ENCODE results near the gene AFAP1L2.

The AFAP1L2 gene, protein sequence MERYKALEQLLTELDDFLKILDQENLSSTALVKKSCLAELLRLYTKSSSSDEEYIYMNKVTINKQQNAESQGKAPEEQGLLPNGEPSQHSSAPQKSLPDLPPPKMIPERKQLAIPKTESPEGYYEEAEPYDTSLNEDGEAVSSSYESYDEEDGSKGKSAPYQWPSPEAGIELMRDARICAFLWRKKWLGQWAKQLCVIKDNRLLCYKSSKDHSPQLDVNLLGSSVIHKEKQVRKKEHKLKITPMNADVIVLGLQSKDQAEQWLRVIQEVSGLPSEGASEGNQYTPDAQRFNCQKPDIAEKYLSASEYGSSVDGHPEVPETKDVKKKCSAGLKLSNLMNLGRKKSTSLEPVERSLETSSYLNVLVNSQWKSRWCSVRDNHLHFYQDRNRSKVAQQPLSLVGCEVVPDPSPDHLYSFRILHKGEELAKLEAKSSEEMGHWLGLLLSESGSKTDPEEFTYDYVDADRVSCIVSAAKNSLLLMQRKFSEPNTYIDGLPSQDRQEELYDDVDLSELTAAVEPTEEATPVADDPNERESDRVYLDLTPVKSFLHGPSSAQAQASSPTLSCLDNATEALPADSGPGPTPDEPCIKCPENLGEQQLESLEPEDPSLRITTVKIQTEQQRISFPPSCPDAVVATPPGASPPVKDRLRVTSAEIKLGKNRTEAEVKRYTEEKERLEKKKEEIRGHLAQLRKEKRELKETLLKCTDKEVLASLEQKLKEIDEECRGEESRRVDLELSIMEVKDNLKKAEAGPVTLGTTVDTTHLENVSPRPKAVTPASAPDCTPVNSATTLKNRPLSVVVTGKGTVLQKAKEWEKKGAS

DNA sequence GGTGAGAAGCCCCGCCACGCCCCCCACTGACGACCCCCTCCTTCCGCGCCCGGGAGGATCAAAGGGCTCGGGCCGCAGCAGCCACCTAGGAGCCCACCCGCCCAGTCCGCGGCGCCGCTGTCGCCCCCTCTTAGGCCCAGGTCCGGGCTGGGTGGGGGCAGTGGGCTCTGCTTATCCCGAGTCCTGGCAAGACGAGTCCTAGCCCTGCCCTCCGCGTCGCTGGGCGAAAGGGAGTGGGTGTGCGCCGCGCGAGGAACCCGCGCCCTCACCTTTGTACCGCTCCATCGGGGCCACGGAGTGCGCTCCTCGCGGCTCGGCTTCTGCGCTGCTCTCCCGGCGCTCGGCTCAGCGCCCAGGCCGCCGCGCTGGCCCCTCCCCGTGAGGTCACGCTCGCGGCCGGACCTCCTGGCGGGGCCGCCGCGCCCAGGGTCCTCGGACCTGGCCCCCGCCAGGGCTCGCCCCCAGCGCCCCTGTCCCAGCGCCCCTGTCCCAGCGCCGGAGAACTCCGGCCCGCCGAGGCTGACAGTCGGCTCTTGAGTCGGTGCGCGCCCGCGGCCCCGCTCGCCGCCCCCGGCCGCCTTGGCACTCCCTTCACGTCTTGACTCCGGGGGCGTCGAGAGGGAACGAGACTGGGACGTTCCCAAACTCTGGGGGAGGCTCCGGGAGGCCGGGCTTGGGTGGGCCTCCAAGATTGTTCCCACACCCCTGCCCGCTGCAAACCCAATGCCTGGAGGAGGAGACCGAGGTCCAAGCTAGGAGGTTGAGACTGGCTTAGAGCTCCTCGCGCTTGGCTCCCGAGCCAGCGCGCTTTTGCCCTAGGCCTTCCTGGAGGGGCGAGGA lies at the start of gene AFAP1L2:
TSS of gene AFAP1L2 (minus strand) at position 332 of the 840 bp plus-strand sequence. CDS start at position 285, 47 bp downstream.
- DNase-seq: no peak

- no peak for DNase-seq
Measured at GRCh38 chr10:114453576-114453975, 49.3 kb upstream of the AFAP1L2 start.

GRCh38 chr10:114448897-114449296 lies 44.6 kb upstream of the AFAP1L2 start:
- no peak for DNase-seq

- DNase-seq: no peak
Measured at GRCh38 chr10:114445332-114445731, 41.0 kb upstream of the AFAP1L2 start.

DNA sequence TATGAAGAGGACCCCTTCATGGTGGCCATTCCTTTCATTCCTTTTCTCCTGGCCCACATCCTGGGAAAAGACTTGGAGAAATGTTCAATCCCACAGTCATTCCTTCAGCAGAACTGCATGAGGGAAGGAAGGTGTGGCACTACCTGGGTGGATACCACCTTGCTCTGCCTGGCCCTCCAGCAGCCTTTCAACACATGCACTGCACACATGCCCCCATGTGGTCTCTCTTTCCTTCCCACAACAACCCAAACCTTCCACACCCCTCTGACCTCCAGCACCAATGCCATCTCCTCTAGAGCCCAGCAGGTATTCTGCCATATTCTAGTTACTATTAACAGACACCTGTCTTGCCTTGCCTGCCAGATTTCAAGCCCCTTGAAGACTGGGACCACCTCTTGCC lies 40.5 kb upstream of the AFAP1L2 start:
- no peak for DNase-seq

GRCh38 chr10:114442091-114442630 lies 37.9 kb upstream of the AFAP1L2 start:
- DNase-seq: no peak

GRCh38 chr10:114441107-114441506 lies 36.8 kb upstream of the AFAP1L2 start:
- no peak for DNase-seq

DNA sequence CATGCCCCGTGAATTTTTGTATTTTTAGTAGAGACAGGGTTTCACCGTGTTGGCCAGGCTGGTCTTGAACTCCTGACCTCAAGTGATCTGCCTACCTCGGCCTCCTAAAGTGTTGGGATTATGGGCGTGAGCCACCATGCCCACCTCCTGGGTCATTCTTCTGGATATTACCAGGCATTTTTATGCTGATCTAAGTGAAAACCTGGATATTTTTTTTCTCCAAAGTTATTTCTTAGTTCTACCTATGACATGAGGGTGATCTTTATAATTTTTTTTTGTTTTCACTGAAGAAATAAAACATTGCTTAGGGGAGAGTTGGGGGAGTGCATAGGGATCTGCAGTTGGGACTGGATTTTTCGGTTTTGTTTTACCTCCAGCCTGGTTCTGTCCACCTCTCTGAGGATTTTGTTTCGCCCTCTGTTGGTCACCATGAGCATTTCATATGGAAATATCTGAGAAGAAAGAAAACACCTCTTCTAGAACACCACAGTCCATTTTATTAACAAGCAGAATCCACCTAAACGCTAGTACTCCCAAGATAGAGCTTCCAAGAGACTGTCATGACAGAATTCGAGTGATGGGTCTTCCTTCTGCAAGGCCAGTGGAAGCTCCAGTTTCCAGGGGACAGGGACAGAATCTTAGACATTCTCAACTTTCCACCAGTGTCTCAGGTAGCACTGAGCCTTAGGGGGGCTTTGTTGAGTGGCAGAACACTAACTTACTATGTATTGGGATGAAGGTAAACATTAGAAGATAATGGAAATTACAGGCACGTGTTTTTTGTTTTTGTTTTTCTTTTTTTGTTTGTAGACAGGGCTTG lies 33.4 kb upstream of the AFAP1L2 start:
- no peak for DNase-seq

DNA sequence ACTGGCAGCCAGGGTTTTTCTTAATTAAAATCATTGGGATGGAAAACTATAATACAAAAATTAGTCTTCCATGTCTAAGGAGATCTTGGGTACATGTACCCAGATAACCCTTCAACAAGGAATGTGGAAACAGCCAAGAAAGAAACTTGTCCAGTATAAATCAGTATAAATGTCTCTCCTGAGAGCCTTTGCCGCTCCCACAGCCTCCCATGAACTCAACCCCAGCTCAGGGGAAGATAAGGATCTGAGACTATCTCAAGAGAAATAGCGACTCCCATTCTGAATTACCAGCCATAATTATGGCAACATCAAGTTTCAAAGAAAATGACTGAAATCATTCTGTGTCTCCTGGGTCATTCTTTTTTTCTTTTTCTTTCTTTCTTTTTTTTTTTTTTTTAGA lies 32.6 kb upstream of the AFAP1L2 start:
- DNase-seq: no peak

DNA sequence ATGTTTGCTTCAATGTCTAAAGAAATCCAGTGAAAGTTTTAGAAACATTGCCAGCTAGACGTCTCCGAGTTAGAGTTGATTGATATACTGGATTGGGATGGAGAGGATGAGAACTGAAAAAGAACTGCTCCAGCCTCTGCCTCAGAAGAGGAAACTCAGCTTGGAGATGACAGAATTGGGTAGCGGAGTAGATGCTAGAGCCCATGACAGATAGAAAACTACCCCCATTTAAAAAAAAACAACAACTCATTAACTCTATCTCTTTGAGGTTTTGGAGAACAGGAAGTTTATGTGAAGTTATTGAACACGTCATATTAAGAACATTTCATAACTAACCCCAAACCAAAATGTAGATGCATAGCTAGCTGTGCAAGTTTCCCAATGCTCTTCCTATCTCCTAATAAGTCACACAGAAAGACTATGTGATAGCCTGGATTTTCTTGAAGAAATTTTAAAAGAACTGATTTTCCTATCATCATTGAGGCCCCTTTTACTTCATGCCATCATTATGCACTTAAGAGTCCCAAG lies 28.3 kb upstream of the AFAP1L2 start:
- no peak for DNase-seq

DNA sequence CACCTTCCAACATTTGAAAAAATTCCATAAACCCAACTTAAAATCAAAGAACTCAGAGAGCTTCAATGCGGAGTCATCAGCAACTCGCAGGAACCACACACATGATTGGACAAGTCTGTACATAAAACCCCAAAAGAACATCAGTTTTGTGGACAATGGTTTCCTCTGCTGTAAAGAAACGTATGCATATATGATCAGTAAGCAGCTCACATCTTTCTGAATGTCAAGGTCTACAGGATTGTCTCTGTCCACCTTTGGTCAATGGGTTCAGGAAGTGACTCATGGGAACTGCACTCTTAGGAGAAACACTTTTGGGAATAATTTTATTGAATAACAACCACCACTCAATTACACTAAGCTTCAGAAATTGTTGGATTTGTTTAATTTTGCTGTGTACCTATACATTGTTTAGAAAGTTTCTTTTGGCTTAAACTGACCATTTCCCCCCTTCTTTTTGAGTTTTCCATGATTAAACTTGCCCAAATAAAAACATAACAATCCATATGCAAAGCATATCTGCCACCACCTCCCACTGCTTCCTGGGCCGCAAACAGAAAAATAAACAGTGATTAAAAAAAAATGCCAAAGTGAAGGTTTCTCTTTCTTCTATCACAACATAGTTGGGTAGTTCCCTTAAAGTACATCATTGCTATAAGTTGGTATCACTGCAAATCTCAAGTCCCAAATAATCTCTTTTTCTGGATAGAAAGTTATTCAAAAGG lies 27.3 kb upstream of the AFAP1L2 start:
- DNase-seq: no peak

GRCh38 chr10:114430688-114431413 lies 26.5 kb upstream of the AFAP1L2 start:
- DNase-seq: no peak

DNA sequence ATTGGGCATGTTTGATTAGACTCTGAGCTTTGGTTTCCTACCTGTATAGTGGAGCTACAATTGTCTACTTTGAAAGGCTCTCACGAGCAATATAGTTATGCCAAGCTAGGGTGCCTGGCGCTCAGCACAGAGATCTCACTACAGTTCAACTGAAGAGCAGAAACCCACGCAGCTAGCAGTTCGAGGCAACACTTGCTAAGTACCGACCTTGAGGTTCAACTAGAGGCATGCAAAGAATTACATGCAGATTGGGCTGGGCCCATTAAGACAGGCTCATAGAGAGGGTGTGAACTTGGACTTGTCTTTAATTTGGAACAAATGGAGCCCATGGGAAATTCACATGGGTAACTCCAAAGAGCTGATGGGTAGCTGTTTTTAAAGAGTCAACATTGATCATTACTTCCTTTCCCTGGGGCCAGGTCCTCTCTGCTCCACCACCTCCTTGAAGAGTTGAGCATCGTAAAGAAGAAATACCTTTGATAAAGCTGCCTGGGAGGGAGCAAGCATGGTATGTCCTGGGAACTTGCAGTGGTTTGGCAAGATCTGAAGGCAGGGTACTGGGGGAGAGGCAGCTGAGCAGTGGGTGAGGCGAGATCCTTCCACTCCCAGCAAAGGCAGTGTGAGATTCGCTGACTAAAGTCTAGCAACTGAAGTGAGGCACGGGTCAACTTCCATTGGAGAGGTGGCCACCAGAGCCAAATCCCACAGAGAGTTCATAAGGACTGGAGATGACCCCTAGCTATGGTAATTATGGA lies 25.5 kb upstream of the AFAP1L2 start:
- no peak for DNase-seq

DNA sequence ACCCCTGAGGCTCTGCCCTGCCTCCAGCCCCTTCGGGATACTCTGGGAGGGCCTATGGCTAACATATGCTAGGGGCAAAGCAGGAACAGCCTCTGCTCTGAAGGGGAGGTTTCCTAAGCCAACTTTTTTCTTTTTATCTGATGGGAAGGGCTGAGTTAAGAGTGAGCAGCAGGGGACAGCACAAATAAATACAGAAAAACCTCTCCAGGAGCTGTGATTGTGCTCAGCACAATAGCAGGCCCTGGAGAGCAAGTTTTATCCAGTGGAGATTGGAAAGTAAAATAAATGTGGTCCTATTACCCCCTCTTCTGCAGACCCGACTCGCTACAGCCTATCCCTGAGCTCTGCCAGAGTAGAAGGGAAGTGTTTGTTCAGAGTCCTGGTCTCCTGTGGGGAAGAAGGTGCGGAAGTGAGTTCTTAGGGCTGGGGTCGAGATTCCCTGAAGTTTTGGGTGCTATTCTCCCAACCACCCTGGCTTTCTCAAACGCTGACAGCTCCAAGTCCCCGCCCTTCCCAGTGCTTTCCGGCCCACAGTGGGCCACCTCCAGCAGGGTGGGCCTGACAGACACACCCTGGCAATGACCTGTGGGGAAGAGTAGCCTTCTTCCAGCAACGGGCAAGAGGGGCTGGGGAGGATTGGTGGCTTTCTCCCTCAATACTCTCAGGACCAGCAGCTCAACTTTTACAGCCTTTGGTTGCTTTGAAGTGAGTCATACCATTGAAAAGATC lies 23.0 kb upstream of the AFAP1L2 start:
- DNase-seq: no peak

DNA sequence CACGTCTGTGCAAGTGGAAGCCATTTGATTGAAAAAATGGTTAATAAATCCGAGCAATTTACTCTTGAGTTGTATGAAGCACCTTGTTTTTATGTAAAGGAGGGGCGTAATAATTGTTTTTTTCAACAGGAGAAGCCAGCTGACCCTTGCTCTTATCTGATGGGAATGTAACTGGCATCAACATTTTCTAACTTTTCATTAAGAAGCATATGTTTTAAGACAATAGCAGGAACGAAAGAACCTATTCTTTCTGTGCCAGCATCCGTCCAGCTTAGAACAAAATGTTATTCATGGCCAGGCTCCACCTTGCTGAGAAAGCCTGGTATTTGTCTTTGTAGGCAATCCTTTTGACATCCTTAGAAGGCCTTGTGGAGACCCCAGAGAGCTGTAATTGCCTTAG lies 22.2 kb upstream of the AFAP1L2 start:
- no peak for DNase-seq

DNA sequence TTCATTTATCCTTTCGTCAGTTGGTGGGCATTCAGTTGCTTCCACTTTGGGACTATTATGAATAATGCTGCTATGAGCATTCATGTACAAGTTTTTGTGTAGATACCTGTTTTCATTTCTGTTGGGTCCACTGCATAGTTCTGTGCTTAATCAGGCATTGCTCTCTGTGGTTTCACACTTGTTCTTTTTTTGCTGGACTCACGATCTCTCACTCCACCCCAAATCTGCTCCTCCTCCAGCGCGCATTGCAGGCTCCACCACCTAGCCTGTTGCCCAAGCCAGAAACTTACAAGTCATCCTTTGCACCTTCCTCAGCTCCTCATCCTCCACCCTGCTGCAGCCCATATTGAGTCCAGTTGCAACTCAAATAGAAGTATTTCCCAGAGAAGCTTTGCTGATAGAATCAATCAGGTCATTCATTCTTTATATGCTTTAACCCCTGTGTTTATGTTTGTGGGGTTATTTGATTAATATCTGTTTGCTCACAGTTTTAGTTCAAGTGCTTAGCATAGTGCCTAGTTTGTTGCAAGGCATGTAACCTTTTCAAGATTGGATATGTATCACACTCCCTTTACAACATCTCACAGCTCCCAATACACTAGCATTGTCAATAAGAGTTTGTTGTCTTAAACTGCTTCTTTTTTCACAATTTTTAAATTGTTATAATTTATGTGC lies 16.6 kb upstream of the AFAP1L2 start:
- DNase-seq: no peak

DNA sequence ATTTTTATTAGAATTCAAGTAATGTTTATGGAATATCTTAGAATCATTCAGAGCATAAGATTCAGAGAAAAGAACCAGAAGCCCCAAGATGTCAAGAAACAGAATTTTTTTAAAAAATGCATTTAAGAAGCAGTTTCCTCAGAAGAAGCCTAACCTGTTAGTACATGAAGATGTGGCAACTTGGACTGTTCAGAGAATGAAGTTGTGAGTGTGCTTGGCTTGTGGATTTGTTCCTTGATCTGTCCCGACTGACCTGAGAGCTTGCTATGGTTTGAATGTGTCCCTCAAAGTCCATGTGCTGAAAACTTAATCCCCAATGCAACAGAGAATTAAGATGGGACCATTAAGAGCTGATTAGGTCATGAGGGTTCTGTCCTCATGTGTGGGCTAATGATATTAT lies 13.8 kb upstream of the AFAP1L2 start:
- no peak for DNase-seq

All from NCI-H1436 (cell line).